ENCODE data around the gene EMSY. TPM values are rescaled to one million over a fixed set of nuclear protein-coding genes. Genes with fewer than 3 reads are reported as not detected.
A peak's percentile ranks its signal among the peaks of the same experiment; 100 is the strongest.

The EMSY gene
- total RNA-seq, 1 experiment from 2014 or later: 46.2 TPM

DNA sequence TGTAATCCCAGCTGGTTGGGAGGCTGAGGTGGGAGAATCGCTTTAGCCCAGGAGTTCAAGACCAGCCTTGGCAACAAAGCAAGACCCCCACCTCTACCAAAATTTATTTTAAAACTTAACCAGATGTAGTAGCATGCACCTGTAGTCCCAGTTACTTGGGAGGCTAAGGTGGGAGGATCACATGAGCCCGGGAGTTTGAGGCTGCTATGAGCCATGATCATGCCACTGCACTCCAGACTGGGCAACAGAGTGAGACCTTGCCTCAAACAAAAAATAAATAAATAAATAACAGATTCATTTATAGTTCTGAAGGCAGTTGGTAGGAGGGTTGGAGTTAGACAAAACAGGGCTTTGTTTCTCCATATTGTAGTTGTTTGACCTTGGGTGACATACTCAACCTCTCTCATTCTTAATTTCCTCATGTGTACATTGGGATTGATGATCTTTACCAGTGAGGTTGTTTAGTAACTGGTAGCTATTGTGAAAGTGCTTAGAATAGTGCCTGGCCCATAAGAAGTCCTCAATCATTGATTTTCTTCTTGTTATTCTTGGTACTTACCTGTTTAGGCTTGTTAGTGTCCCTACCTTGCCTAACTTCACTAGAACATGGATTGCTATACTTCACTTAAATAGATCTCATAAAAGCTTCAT lies 79.1 kb downstream of the EMSY start:
- H3K36me3 ChIP-seq: peaks cover 28% of the 10 kb centered on the region
- no peaks in the 10 kb centered on the region for H3K27me3 ChIP-seq
- H3K4me1 ChIP-seq: peaks cover 15% of the 10 kb centered on the region
- H3K4me3 ChIP-seq: no peak overlapping the region
- DNase-seq: no peak
- no peaks in the 10 kb centered on the region for H3K9me3 ChIP-seq (replicated peaks)
- no peak overlapping the region for H3K27ac ChIP-seq

DNA sequence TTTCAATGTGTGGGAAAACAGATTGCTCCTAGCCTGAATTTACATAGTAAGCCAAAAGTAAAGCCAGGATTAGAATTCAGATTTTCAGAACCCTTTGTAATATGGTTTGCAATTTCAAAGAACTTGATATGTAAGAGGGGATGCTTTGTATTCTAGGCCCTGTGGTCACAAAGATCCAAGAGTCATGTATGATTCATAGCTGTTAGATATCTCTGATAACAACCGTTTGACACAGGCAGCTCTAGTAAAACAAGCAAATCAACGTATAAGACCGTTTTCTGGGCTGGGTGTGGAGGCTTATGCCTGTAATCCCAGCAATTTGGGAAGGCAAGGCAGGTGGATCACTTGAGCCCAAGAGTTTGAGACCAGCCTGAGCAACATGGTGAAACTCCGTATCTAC lies 79.6 kb downstream of the EMSY start:
- peak in 1 of 2 experiments; percentile 13 for DNase-seq
- Histone ChIP-seq H3K9me3 (replicated peaks) (no peaks in the 10 kb centered on the region), H3K4me3 (no peak overlapping the region), H3K36me3 (peaks cover 34% of the 10 kb centered on the region), H3K4me1 (peaks cover 15% of the 10 kb centered on the region), H3K27ac (no peak overlapping the region), H3K27me3 (no peaks in the 10 kb centered on the region)

DNA sequence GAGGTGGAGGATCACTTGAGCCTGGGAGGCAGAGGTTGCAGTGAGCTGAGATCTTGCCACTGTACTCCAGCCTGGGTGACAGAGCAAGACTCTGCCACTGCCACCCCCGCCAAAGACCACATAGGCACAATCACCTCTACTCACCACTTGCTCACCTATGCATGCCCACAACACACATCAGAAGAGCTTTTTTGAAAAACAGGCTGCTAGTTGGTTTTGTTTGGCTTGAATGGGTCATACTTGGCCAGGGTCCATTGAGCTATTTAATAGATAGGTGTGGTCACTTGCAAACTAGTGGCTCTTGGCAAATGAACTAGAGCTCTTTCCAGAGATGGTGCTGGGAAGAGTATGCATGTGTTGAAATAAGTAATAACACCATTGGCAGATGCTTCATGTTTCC lies 80.1 kb downstream of the EMSY start:
- H3K4me3 ChIP-seq: no peak overlapping the region
- H3K36me3 ChIP-seq: peaks cover 38% of the 10 kb centered on the region
- H3K27me3 ChIP-seq: no peaks in the 10 kb centered on the region
- H3K9me3 ChIP-seq (replicated peaks): no peaks in the 10 kb centered on the region
- DNase-seq: no peak
- peaks cover 15% of the 10 kb centered on the region for H3K4me1 ChIP-seq
- H3K27ac ChIP-seq: no peak overlapping the region

DNA sequence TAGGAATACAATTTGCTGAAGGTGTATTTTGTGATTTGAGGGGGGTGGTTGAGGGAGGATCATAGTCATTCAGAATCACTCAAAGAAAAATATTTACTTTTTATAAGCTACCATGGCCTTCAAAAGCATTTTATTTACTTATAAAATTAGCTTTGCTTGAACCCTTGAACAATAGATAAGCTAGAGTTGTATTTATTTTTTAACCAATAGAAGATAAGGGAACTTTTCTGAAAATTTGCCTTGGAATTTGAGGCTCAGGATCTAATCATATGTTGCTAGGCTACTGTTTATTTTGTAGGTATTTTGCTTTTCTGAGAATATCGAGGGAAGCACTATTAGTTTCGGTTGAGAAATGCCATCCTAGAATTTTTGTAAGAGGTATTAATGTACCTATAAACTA lies 82.1 kb downstream of the EMSY start:
- Histone ChIP-seq H3K36me3 (peaks cover 42% of the 10 kb centered on the region), H3K9me3 (replicated peaks) (no peaks in the 10 kb centered on the region), H3K27ac (no peak overlapping the region), H3K4me1 (peaks cover 15% of the 10 kb centered on the region), H3K27me3 (no peaks in the 10 kb centered on the region), H3K4me3 (no peak overlapping the region)
- DNase-seq: no peak

DNA sequence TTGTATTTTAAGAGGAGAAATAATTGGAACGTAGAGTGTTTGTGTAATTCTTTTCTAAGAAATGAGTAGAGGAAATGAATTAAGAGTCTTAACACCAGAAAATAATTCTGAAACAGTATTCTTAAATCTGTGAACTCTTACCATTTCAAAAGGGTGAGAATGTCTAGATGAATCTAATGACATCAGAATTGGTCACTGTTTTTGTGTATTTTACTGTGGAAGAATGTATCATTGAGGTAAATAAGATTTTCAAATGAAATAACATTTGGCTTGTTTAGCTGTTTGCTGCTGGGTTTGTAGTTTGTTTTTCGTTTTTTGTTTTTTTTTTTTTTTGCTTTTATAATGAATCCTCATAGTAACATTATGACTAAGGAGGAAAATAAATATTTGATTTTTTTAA lies 97.6 kb downstream of the EMSY start:
- H3K27me3 ChIP-seq: no peaks in the 10 kb centered on the region
- H3K4me3 ChIP-seq: no peak overlapping the region
- H3K9me3 ChIP-seq (replicated peaks): no peaks in the 10 kb centered on the region
- DNase-seq: no peak
- no peaks in the 10 kb centered on the region; the same call in 1 of the 2 replicates for H3K4me1 ChIP-seq
- peaks cover 54% of the 10 kb centered on the region for H3K36me3 ChIP-seq
- no peak overlapping the region for H3K27ac ChIP-seq

DNA sequence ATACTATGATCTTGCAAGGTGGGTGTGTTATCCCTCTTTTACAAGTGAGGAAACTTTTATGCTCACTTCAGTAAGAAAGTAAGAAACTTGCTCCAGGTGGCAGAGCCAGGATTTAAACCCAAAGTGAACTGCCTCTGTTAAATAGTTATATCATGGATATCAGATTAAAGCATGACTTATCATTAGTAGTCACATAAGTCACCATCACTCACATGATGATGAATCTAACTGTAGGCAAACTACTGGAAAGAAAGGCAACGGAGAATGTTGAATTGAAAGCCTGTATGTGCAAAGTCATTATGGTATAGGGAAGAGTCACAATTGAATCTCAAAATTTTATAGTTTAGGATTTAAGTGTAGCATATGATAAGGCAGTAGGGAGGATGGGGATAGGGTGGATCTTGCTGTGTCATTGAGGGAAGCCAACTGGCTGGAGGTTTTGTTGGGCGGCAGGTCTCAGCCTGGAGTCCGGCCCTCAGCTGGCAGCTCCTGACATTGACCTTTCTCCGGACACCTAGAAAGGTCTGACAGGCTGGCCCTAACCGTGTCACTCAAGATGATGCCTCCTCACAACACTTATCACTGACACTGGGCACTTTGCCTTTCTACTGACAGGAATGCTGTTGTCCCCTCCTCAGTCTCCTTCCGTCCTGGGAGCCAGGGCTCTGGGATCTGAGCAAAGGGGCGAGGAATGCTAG lies 98.3 kb downstream of the EMSY start:
- no peak for DNase-seq
- H3K4me3 ChIP-seq: no peak overlapping the region

DNA sequence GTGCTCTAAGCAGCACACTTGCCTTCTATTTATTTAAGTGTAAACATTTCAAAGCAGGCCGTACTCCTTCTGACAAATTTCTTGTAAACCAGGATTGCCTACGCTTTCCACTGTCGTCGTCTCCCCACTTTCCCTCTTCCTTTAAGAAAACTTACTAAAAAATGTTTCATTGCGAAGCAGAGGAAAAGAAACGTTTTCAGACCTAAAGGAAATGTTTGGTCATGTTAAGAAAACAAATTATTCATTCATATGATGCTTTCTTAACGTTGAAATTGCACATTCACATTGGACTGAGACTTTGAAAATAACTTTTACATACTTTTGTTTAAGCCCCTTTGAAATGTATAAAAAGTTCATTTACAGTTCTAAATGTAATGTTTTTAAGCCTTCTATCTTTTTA lies 106.0 kb downstream of the EMSY start:
- no peak for DNase-seq
- Histone ChIP-seq H3K9me3 (replicated peaks) (no peaks in the 10 kb centered on the region), H3K4me1 (no peaks in the 10 kb centered on the region), H3K27me3 (no peaks in the 10 kb centered on the region), H3K27ac (no peak overlapping the region), H3K36me3 (peaks cover 14% of the 10 kb centered on the region), H3K4me3 (no peak overlapping the region)

More for the DNA sequence above, 98.3 kb downstream of the EMSY start:
- Histone ChIP-seq H3K36me3 (peaks cover 52% of the 10 kb centered on the region), H3K9me3 (replicated peaks) (no peaks in the 10 kb centered on the region), H3K27me3 (no peaks in the 10 kb centered on the region), H3K27ac (no peak overlapping the region), H3K4me1 (no peaks in the 10 kb centered on the region; the same call in 1 of the 2 replicates)

DNA sequence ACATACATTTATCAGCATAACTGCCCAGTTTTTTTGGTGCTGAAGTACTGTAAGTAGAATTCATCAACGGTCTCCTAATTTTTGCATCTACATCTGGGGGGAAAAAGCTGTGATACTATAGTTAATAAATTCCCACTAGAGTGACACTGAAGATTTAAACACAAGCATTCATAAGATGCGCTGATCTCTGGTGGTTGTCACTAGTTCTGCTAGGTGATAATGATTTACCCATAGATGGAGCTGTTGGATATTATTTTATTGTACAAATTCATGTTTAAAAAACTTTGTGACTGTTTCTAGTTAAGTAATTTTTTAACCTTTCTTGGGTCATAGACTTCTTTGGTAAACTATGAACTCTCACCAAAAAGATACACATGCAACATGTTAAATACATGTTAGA lies 106.6 kb downstream of the EMSY start:
- Histone ChIP-seq H3K9me3 (replicated peaks) (no peaks in the 10 kb centered on the region), H3K4me1 (no peaks in the 10 kb centered on the region), H3K27ac (no peak overlapping the region), H3K27me3 (no peaks in the 10 kb centered on the region), H3K4me3 (no peak overlapping the region), H3K36me3 (peaks cover 9% of the 10 kb centered on the region)
- no peak for DNase-seq

DNA sequence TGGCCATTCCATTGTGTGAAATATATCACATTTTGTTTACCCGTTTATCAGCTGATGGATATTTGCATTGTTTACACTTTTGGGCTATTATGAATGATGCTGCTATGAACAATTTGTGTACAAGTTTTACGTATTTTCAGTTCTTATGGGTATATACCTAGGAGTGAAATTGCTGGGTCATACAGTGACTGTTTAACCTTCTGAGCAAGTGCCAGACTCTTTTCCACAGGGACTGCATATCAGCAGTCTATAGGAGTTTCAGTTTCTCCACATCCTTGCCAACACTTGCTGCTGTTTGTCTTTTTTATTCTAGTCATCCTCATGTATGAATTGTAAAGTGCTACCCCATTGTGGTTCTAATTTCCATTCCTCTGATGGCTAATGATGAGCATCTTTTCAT lies 108.2 kb downstream of the EMSY start:
- Histone ChIP-seq H3K9me3 (replicated peaks) (no peaks in the 10 kb centered on the region), H3K4me3 (no peak overlapping the region), H3K36me3 (no peaks in the 10 kb centered on the region; the same call in 1 of the 2 replicates), H3K27me3 (no peaks in the 10 kb centered on the region), H3K27ac (no peak overlapping the region), H3K4me1 (no peaks in the 10 kb centered on the region)
- no peak for DNase-seq

DNA sequence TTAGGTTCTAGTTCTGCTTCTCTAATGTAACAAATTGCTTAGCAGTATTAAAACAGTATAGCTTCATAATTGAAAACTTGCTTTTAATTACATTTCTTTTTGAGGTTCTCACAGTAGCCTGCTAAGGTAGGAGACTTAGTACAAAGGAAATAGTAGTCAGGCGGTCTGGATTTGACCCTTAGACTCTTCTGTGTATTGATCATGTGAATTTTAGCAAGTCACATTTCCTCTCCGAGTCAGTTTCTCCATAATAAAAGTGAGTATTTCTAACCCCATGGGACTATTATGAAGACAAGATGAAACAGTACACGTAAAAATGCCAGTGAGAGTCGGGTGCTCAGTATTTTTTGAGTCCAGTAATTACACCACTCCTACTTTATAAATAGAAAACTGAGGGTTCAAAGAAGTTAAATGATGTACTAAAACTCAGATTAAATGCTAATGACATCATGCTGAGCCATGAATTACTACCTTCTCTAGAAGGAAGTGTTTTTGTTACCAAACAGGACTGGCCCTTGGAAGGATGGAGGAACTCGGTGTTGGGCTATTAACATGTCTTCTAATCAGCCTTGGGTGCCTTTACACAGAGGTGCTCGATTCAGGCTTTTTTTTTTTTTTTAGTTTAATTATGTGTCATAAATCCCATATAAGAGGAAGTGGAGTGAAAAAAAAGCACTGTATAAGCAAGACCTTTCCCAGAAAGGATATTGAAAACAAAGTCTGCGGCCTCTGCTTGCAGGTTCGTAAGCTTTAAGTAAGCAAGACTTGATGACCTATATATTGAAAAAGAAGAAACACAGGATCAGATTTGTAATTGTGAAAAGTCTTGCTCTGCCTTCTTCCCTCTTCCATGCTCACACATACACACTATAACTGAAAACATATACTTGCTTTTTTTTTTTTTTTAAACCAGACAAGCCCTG lies 109.0 kb downstream of the EMSY start:
- no peaks in the 10 kb centered on the region for H3K27me3 ChIP-seq
- no peaks in the 10 kb centered on the region for H3K4me1 ChIP-seq
- H3K4me3 ChIP-seq: no peak overlapping the region
- H3K27ac ChIP-seq: no peak overlapping the region
- no peaks in the 10 kb centered on the region; the same call in 1 of the 2 replicates for H3K36me3 ChIP-seq
- no peak for DNase-seq
- H3K9me3 ChIP-seq (replicated peaks): no peaks in the 10 kb centered on the region

DNA sequence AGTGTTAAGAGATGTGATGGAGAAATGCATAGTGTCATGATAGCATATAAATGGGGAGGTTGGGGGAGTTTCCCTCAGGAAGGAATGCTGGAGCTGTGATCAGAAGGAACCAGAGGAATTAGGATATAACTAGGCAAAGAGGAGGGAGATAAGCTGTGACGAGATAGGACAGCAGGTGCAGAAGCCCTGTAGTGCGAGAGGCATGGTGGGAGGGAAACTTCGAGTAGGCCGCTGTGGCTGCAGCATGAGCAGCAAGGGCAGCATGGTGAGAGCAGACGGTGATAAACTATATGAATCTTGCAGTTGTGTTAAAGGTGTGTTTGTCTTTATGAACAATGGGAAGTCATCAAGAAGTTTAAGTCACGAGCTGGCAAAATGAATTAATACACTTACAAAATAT lies 109.9 kb downstream of the EMSY start:
- Histone ChIP-seq H3K27me3 (no peaks in the 10 kb centered on the region), H3K4me3 (no peak overlapping the region), H3K27ac (no peak overlapping the region), H3K36me3 (no peaks in the 10 kb centered on the region; the same call in 1 of the 2 replicates), H3K9me3 (replicated peaks) (no peaks in the 10 kb centered on the region), H3K4me1 (no peaks in the 10 kb centered on the region)
- DNase-seq: no peak

DNA sequence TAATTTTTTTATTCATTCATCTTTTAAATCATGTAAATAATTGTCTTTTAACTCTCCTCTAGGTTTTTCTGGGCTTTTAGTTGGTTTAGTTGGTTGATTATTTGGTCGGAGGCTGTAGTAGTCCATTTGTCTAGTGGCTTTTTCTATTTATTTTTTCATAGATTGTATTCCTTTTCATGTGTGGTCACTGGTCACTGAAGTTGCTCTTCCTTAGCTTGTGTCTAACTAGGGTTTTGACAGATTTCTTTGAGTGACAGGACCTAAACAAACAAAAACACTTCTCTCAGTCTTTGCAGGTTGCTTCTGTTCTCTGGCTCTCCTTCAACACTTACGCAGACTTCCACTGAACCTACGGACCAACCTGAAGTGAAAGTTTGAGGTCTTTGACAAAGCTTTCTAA lies 112.6 kb downstream of the EMSY start:
- Histone ChIP-seq H3K36me3 (no peaks in the 10 kb centered on the region), H3K4me1 (no peaks in the 10 kb centered on the region), H3K27me3 (no peaks in the 10 kb centered on the region), H3K27ac (no peak overlapping the region), H3K9me3 (replicated peaks) (no peaks in the 10 kb centered on the region), H3K4me3 (no peak overlapping the region)
- no peak for DNase-seq

DNA sequence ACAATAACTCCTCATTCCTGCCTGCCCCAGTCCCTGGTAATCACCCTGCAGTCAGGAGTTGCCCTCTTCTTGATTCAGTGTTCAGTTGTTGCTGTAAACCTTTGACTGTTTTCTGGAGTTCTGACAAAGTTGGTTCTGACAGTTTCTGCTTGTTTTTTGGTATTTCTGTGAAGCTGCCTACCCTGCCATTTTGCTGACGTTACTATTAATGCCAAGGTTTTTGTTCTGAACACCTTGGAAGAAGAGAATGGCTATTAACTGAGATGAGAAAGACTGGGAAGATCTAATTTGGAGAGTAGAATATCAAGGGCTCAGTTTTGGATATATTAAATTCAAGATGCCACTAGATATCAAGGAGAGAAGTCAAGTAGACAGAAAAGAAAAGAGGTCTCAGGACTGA lies 113.7 kb downstream of the EMSY start:
- Histone ChIP-seq H3K4me1 (no peaks in the 10 kb centered on the region), H3K9me3 (replicated peaks) (no peaks in the 10 kb centered on the region), H3K4me3 (no peak overlapping the region), H3K27ac (no peak overlapping the region), H3K36me3 (no peaks in the 10 kb centered on the region), H3K27me3 (no peaks in the 10 kb centered on the region)
- no peak for DNase-seq

DNA sequence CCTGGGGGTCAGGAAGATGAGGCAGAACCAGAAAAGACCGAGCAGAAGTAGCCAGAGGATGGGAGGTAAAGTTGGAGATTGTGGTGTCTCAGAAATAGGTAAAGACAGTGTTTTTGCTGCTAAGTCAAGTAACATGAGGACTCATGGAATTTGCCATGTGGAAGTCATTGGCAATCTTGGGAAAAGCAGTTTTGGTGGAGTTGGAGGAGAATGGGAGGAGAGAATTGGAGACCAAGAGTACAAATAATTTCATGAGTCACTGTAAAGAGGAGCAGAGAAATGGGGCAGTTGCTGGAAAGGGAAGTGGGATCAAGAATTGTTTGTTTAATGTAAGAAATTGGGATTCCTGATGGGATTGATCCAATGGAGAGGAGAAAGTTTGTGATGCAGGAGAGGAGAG lies 114.1 kb downstream of the EMSY start:
- no peaks in the 10 kb centered on the region for H3K36me3 ChIP-seq
- no peaks in the 10 kb centered on the region for H3K27me3 ChIP-seq
- H3K4me3 ChIP-seq: no peak overlapping the region
- no peaks in the 10 kb centered on the region for H3K4me1 ChIP-seq
- H3K27ac ChIP-seq: no peak overlapping the region
- H3K9me3 ChIP-seq (replicated peaks): no peaks in the 10 kb centered on the region
- DNase-seq: no peak

DNA sequence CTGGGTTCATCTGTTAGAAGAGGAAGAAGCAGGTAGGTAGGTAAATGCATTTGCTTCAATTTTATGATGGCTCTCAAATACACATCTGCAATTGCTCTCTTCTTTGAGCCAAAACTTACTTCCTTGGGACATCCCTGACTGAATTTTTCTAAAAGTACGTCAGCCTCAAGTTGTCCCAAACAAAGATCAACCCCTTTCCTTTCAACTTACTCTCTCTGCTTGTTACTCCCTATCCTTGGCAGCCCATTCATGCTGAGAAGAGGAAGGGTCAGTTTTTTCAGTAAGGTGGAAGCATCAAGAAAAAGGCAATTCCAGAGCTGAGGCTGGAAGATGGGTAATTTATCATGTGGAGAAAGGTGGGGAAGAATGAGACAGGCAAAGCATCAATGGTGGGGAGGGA lies 114.5 kb downstream of the EMSY start:
- H3K4me1 ChIP-seq: no peaks in the 10 kb centered on the region
- no peaks in the 10 kb centered on the region for H3K9me3 ChIP-seq (replicated peaks)
- no peak overlapping the region for H3K27ac ChIP-seq

More for the DNA sequence above, 114.5 kb downstream of the EMSY start:
- no peak overlapping the region for H3K4me3 ChIP-seq
- no peaks in the 10 kb centered on the region for H3K27me3 ChIP-seq
- DNase-seq: no peak
- no peaks in the 10 kb centered on the region for H3K36me3 ChIP-seq
